Uterus (tissue), 4 donors: ENCODE data around the gene RIN2. TPM values are rescaled to one million over a fixed set of nuclear protein-coding genes. Genes with fewer than 3 reads are reported as not detected.

Experiments used
- DNase-seq, 2 donors: peaks; one replicate each; pipeline ENCODE4 v3.0.0-alpha.2; 2019 to 2020
- H3K27ac ChIP-seq, 2 donors: fragments of 200-600 bp; sonication (generic); 1 replicate in 1 of 2; 2 replicates in 1 of 2; pipeline ENCODE4 v1.5.1; 2016 to 2018
- H3K27me3 ChIP-seq, 2 donors: fragments of 200-600 bp; sonication (generic); one replicate each; pipeline ENCODE4 v1.5.1; 2018 to 2019; ENCODE audit warnings: control low read depth in 1 of 2
- H3K36me3 ChIP-seq, 2 donors: fragments of 200-600 bp; sonication (generic); one replicate each; pipeline ENCODE4 v1.5.1; 2019; ENCODE audit warnings: control low read depth in 1 of 2
- H3K4me1 ChIP-seq, 2 donors: fragments of 200-600 bp; sonication (generic); one replicate each; pipeline ENCODE4 v1.5.1; 2018 to 2019; ENCODE audit warnings: control low read depth in 1 of 2
- H3K4me3 ChIP-seq, 2 donors: fragments of 200-600 bp; sonication (generic); 1 replicate in 1 of 2; 2 replicates in 1 of 2; pipeline ENCODE4 v1.5.1; 2018 to 2019; ENCODE audit warnings: mild to moderate bottlenecking in 1 of 2
- H3K9me3 ChIP-seq, 2 donors: fragments of 200-600 bp; sonication (generic); one replicate each; pipeline ENCODE4 v1.5.1; 2019; ENCODE audit warnings: control low read depth in 1 of 2
- POLR2A ChIP-seq, 2 donors: fragments of 450-650 bp; IDR thresholded peaks; one replicate each; pipeline ENCODE4 v1.6.1; 2016; ENCODE audit warnings: antibody characterized with exemption in 2 of 2, mild to moderate bottlenecking in 1 of 2, moderate library complexity in 1 of 2
- intact Hi-C: fragments of 100-400 bp; cut with DNase I; formaldehyde crosslinking; loops from one replicate; pipeline ENCODE4 v1.15.1; 2023; ENCODE audit warnings: low total_unique reads
- total RNA-seq, 4 donors: library from RNA; depleted of rRNA in 3 of 4; stranded (reverse); fragments of >200 nt in 3 of 4; gene quantifications; one replicate each; pipeline versions ENCODE4 v1.1.0 to v1.2.4, GENCODE V29; 2014 to 2023
- TF ChIP-seq, protein P1 (sequence below), 4 experiments: fragments of 200-600 bp in 2 of 4; fragments of 450-650 bp in 2 of 4; sonication (generic) in 2 of 4; IDR thresholded peaks; one replicate each; pipeline ENCODE4 v1.5.1; 2016 to 2019; ENCODE audit warnings: antibody characterized with exemption in 4 of 4, mild to moderate bottlenecking in 2 of 4, moderate library complexity in 1 of 4
- donor health status: DM: yes; HTN: yes; CAD: no.

RIN2 gene
- total RNA-seq, 4 donors from 2014 or later, result 29.7 to 77.5 (median 59.6) TPM

DNA sequence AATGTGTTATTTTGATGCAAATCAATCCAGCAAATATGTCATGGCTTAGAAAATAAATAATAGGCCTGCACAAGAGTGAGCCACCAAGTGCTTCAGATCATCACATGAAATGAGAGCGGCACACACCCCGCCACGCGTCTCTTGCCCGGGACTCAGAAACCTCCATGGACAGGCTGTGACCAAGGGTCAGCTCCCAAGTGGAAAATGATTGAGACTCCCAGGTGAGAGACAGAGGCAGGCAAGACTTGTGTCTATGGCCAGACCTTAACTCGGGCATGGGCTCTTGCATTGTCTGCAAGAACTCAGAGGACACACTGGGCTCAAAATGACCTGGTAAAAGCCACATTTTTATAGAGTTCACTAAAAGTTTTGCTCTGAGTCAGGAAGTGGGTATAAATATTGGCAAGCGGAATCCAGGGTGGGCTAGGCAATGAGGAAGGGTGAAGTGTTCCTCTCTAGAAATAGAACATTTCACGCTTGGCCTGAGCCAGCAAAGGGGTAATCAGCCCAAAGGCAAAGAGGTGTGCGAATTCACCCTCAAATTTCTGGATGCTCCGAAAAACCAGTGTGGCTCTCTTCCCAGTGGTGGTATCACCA, 30.7 kb upstream of the RIN2 start:
- H3K27me3 ChIP-seq, result no peaks in the 10 kb centered on the region
- no peaks in the 10 kb centered on the region for H3K36me3 ChIP-seq
- no peaks in the 10 kb centered on the region for H3K4me1 ChIP-seq
- TF ChIP-seq, protein P1, sequence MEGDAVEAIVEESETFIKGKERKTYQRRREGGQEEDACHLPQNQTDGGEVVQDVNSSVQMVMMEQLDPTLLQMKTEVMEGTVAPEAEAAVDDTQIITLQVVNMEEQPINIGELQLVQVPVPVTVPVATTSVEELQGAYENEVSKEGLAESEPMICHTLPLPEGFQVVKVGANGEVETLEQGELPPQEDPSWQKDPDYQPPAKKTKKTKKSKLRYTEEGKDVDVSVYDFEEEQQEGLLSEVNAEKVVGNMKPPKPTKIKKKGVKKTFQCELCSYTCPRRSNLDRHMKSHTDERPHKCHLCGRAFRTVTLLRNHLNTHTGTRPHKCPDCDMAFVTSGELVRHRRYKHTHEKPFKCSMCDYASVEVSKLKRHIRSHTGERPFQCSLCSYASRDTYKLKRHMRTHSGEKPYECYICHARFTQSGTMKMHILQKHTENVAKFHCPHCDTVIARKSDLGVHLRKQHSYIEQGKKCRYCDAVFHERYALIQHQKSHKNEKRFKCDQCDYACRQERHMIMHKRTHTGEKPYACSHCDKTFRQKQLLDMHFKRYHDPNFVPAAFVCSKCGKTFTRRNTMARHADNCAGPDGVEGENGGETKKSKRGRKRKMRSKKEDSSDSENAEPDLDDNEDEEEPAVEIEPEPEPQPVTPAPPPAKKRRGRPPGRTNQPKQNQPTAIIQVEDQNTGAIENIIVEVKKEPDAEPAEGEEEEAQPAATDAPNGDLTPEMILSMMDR (IDR thresholded peaks at IDR 0.05), result no peak
- no peak for TF ChIP-seq POLR2A (IDR thresholded peaks at IDR 0.05)
- no peak for DNase-seq
- intact Hi-C loops, result no loop called here
- H3K4me3 ChIP-seq, result no peak overlapping the region
- H3K27ac ChIP-seq, result no peak overlapping the region
- no peaks in the 10 kb centered on the region for H3K9me3 ChIP-seq

DNA sequence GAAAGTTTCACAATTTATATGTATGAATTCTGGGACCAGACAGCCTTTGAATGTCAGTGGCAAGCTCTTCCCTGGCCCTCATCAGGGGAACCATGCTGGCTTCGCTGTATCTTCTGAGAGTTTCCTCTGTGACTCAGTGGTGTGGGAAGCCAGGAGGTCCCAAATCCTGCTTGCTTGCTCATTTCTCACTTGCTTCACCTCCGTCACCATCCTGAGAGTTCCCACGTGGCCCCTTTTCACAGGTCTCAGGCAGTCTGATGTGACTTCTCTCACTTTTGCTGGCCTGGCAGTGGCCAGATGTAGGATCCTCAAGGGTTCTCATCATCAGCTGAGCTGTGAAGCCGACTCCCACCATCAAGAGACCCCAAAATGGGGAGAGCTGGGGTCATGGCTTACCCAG, 28.4 kb upstream of the RIN2 start:
- no peaks in the 10 kb centered on the region for H3K9me3 ChIP-seq
- no peaks in the 10 kb centered on the region for H3K4me1 ChIP-seq
- H3K27me3 ChIP-seq, result no peaks in the 10 kb centered on the region
- H3K36me3 ChIP-seq, result no peaks in the 10 kb centered on the region
- intact Hi-C loops, result no loop called here
- H3K4me3 ChIP-seq, result no peak overlapping the region
- H3K27ac ChIP-seq, result no peak overlapping the region
- TF ChIP-seq POLR2A (IDR thresholded peaks at IDR 0.05), result no peak
- TF ChIP-seq, protein P1 (IDR thresholded peaks at IDR 0.05), result no peak
- no peak for DNase-seq

DNA sequence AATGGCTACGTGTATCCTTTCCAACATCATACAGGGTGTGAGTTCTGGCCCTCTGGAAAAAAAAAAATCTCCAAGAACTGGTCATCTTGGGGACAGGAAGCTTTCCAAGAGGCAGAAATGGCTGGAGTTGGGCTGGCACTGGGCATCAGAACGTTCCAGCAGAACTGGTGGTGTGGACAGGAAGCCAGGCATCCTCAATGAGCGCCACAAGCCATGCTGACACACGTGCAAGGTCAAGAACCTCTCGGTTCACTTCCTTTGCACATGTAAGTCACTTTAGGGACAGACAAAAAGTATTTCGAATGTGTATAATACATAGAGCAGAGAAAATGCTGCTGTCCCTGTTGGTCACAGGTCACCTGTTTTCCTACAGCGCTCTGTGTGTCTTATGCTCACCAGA, 27.4 kb upstream of the RIN2 start:
- TF ChIP-seq, protein P1 (IDR thresholded peaks at IDR 0.05), result no peak
- no peak for TF ChIP-seq POLR2A (IDR thresholded peaks at IDR 0.05)
- H3K4me1 ChIP-seq, result no peaks in the 10 kb centered on the region
- no peaks in the 10 kb centered on the region for H3K27me3 ChIP-seq
- no peak overlapping the region for H3K27ac ChIP-seq
- intact Hi-C loops, result no loop called here
- H3K4me3 ChIP-seq, result no peak overlapping the region
- H3K9me3 ChIP-seq, result no peaks in the 10 kb centered on the region
- no peak for DNase-seq
- no peaks in the 10 kb centered on the region for H3K36me3 ChIP-seq

DNA sequence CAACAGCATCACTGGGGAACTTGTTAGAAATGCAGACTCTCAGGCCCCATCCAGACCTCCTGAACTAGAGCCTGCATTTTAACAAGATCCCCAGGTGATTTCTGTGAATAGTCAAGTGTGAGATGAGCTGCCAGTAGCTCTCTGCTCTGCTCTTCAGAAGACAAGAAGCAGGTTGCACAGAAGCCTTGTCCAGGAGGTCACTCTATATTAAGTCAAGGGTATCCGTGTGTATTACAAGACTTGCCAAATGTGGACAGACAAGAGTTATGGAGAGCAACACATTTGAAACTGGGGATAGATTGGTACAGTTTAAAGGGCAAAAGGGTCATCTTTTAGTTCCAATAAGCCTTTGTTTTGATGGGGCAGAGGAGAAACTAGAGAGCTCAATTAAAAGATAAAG, 23.2 kb upstream of the RIN2 start:
- Histone ChIP-seq H3K9me3 (no peaks in the 10 kb centered on the region), H3K4me1 (no peaks in the 10 kb centered on the region), H3K27me3 (no peaks in the 10 kb centered on the region), H3K36me3 (no peaks in the 10 kb centered on the region), H3K4me3 (no peak overlapping the region), H3K27ac (peak overlapping the region in 1 of 2 donors; percentile 2)
- TF ChIP-seq, protein P1 (IDR thresholded peaks at IDR 0.05), result no peak
- TF ChIP-seq POLR2A (IDR thresholded peaks at IDR 0.05), result no peak
- intact Hi-C loops, result no loop called here
- no peak for DNase-seq

DNA sequence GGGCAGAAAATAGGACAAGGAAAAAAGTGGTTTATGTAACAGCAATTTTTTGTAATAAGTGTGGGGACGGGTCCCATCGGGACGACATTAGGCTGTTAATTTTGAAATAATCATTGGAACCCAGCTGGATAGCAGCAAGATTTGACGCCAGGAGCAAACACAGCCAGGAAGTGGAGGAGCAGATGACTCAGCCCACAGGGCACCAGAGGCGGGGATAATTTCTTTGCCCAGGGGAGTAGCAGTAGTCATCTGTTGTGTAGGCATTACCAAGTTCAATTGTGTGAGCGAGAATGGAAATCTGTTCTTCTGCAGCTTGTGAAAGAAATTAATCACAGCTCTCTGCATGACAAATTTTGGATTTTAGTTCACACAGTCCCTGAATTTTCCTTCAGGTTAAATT, 22.6 kb upstream of the RIN2 start:
- no peaks in the 10 kb centered on the region for H3K27me3 ChIP-seq
- peak overlapping the region; percentile 2 to 38 for H3K27ac ChIP-seq
- H3K4me3 ChIP-seq, result no peak overlapping the region
- TF ChIP-seq, protein P1 (IDR thresholded peaks at IDR 0.05), result no peak
- TF ChIP-seq POLR2A (IDR thresholded peaks at IDR 0.05), result no peak
- DNase-seq, result peak; percentile 57 to 58
- H3K4me1 ChIP-seq, result no peaks in the 10 kb centered on the region
- H3K9me3 ChIP-seq, result no peaks in the 10 kb centered on the region
- intact Hi-C loops, result no loop called here
- no peaks in the 10 kb centered on the region for H3K36me3 ChIP-seq
